ENCODE data around the gene POLD3.
"Not testable (repeated sequence)": the region's sequence is repeated elsewhere in the genome, so short reads cannot be mapped to it uniquely, and the experiment has no call there.

The POLD3 gene

DNA sequence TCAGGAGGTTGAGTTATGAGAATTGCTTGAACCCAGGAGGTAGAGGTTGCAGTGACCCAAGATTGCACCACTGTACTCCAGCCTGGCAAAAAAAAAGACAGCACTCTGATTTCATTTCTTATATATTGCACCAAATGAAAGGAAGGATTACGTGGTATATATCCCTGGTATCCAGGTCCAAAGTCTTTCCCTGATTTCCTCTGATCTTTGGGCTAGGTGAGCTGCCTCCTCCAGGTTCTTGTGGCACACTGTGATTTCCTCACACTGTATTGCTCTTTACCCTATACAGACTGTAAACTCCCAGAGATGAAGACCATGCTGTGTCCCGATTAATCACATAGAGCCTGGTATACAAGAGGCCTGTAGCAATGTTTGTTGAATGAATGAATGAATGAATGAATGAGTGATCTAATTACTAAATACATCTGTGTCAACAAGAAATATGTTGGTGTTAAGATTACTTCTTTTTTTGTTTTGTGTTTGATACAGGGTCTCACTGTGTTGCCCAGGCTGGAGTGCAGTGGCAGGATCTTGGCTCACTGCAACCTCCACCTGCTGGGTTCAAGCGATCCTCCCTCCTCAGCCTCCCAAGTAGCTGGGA, 9.3 kb upstream of the POLD3 start:
- no peak for DNase-seq

DNA sequence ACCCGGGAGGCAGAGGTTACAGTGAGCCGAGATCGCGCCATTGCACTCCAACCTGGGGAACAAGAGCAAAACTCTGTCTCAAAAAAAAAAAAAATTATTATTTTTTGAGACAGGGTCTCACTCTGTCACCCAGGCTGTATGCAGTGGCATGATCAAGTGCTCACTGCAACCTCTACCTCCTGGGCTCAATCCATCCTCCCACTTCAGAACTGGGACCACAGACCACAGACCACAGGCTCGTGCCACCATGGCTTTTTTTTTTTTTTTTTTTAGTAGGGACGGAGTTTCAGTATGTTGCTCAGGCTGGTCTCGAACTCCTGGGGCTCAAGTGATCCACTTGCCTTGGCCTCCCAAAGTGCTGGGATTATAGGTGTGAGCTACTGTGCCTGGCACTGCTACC, 1.9 kb upstream of the POLD3 start:
- DNase-seq: not testable (repeated sequence)

- DNase-seq: no peak
Measured at GRCh38 chr11:74592063-74592440, 330 bp upstream of the POLD3 start.

DNA sequence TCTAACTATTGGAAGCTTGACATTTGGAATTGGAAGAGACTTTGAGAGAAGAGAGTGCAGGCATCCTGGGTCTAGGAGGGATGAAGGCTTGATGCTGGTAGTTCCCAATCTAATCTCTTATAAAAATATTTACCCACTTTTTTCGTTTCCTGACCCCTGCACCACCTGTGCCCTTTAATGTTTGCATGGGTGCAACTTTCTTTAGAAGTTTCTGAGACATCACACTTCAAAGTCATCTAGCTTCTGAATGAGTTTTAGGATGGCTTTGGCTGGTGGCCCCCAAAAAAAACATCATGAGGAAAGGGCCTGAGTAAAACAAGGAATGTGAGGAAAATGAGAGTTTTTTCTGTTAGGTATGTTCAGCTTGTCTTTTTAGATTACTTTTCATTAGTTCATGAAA, 1.1 kb downstream of the POLD3 start:
- no peak for DNase-seq

DNA sequence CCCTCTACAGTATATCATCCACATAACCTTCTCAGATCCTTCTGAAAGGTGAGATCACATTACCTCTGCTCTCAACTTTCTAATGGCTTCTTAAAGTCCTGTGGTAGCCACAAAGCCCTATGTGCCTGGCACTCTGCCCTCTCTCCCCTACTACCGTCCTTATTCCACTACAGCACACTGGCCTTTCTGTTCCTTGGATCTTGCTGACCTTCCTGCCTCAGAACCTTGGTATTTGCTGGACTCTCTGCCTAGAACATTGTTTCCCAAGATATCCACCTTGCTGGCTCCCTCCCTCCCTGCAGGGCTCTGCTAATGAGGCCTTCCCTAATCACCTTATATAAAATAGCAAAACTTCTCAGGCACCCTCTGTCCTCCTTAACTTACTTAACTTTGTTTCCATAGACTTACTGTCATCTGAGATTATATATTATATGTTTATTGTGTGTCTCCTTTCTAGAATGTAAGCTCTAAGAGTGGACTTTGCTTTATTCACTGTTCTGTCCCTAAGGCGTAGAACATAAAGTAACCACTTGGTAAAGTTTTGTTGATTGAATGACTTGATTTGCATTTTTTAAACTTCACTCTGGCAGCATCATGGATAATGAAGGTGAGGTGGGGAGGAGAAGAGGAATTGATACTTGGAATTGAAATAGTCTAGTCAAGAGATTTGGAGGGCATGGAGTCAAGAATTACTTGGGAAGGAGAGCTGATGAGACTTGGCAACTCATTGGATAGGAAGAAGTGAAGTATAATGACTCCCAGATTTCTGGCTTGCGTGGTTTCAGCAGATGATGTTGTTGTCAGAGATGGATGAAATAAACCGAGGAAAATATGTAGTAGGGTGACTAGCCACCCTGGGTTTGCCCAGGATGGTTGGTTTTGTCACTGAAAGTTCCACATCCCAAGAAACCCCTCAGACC, 10.5 kb downstream of the POLD3 start:
- no peak for DNase-seq

- DNase-seq: no peak
Measured at GRCh38 chr11:74603845-74604244, 11.5 kb downstream of the POLD3 start.

DNA sequence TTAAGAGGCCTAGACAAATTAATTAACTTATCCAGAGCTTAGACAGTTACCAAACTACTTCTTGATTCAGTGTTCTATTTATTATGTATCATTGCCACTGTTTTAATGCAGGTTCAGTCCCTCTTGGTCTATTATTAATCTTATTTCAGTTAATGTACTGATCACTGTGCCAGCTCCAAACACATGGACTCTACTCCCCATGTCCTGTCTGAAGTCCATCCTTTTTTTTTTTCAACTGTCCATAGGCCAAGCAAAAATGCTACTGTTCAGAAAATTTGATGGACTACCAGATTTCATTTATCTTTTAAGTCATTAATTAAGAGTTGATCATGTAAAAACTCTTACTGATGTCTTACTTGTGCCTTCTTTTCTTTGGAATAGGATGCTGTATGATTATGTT, 11.9 kb downstream of the POLD3 start:
- DNase-seq: no peak

GRCh38 chr11:74605403-74605802, 13.0 kb downstream of the POLD3 start:
- no peak for DNase-seq

DNA sequence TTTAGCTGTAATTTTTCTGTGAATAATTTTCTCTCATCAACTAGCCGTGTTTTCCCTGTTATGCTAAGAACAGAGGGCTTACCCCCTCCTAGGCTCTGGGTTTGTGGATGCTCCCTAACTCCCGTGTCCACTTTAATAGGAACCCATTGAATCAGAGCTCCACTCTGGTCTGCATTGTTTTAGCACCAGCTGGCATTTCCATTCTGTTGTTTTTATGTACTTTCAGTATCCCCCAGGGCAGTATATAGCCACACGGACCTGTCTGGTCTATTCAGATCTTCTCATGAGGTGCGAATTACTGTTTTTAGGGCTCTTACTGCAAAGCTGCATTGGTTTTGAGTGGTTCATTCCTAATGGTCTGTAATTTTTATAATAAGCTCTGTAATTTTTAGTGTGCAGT, 16.0 kb downstream of the POLD3 start:
- no peak for DNase-seq

- no peak for DNase-seq
Measured at GRCh38 chr11:74611369-74611861, 19.0 kb downstream of the POLD3 start.

DNA sequence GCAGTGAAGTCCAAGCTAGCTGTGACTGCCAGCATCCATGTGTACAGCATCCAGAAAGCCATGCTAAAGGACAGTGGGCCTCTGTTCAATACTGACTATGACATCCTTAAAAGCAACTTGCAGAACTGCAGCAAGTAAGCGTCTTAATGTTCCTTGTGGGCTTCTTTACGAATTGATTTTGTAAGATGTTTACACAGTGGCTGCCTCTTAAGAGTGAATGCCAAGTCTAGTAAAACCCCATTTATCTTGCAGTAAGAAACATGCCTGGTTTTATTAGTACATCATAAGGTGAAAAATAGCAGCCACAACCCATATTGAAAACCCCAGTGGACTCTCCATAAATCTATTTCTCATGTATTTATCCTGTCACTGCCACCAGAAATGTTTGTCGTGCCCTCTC, 20.5 kb downstream of the POLD3 start:
- DNase-seq: no peak

GRCh38 chr11:74615311-74615710, 22.9 kb downstream of the POLD3 start:
- DNase-seq: no peak

DNA sequence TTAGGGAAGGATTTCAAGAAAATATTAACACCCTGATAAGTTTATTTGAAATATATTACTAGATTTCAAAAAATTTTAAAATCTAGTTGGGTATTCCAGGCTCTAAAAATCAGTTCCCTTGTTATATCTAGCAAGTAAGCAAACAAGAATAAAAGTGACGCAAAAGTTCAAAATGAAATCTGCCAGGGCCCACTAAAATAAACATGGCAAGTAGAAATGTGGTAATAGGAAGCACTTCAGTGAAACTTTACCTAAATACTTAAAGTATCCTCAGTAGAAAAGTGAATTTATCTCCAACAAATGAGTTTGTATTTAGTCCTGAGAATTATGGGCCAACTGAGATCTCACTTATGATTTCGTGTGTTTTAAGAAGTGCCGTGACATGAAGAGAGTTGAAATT, 23.6 kb downstream of the POLD3 start:
- no peak for DNase-seq

DNA sequence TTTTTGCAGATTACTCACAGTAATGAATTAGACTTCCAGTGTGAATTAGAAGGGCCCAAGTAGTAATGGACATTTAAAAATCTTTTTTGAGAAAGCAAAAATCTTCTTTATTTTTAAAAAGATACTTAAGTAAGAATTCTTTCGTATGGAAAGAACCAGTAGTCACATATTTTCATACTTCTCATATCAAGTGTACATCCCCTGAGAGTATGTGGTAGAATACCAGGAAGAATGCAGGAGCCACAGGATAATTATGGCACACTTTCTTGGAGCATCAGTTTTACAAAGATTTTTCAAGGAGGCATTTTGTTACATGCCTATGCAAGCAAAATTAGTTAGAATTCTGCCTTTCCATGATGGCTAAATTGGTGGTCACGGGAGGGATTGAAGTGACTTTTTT, 28.1 kb downstream of the POLD3 start:
- no peak for DNase-seq

- DNase-seq: no peak
Measured at GRCh38 chr11:74626130-74626529, 33.7 kb downstream of the POLD3 start.

GRCh38 chr11:74626604-74627003, 34.2 kb downstream of the POLD3 start:
- DNase-seq: no peak

- no peak for DNase-seq
Measured at GRCh38 chr11:74627381-74627780, 35.0 kb downstream of the POLD3 start.

DNA sequence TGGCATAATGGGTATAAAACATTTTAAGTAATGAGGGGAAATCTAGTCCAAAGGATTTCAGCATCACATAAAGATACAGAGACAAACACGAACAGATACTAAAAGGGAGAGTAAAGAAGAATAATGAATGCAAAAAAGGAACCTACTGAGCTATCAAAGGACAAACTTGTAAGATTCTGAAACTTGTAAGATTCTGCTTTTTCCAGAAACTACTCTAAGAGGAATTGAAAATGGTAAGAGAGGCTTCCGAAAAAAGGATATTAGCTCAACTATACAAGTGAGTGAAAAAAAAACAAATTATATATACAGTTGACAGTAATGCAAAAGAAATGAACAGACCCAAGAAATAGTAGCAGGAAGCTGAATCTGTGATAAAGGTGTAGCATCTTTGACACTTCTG, 37.7 kb downstream of the POLD3 start:
- DNase-seq: no peak

DNA sequence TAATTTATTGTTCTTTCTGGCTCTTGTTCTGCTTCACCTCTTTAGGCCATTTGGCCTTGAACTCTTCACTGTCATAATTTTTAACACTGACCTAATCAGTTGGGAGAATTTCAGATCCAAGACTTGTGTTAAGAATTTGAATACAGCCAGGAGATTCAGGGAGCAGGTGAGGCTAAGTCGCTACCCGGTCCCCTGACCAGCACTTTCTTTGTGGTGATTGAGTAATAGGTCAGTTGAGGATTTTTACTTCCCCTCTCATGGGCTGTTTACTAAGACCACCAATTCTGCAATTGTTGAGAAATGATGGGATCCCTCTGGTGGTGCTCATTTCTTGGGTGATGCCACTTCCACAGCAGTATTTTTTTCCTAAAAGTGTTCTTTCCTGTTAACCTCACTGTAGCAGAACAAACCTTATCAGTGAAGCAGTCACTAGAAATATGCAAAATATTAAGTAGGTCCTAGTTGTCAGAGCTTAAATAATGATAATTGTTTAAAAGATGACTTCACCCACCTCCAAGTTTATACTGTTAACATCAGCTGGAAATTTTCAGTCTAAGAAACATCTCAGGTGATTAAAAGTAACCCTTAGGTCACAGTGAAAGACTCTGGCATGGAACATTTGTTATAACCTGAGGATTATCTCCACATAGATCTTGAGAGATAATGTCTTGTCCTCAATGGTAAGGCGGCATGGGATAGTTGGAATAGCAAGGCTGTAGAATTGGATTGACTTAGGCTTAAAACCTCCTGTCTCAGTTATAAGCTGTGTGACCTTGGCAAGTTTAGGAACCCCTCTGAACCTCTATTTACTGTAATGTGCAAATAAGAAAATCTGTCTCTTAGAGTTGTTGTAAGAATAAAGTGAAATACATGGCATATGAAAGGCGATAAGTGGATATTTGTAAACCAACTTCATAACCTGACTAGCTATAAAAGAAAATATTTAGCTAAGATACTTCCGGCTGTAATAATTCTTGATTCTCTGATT, 41.3 kb downstream of the POLD3 start:
- no peak for DNase-seq

GRCh38 chr11:74634537-74634936, 42.2 kb downstream of the POLD3 start:
- DNase-seq: no peak

- no peak for DNase-seq
Measured at GRCh38 chr11:74636630-74637184, 44.3 kb downstream of the POLD3 start.

DNA sequence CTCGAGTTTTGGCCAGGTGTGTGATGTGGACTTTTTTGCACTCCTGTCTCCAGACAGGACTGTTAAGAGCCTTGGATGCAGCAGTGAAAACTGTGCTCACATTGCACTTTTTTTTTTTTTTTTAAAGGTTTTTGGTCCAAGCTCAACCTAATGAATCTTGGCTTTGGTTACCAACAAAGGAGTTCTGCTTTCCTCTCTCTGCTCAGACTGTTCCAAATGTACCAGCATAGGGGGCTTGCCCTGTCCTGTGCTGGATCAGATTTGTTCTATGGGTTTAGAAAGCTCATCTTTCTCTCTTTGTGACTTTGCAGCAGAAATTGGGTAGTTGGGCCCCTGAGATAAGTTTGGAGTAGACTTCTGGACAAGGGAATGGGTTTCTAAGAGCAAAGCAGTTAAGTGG, 45.3 kb downstream of the POLD3 start:
- no peak for DNase-seq

GRCh38 chr11:74638869-74639268, 46.5 kb downstream of the POLD3 start:
- DNase-seq: no peak
